Common myeloid progenitor, CD34-positive (primary cell): ENCODE measurements around the gene ASF1B.
"Not testable (repeated sequence)": the region's sequence is repeated elsewhere in the genome, so short reads cannot be mapped to it uniquely, and the experiment has no call there.

ENCODE experiments used
- CTCF ChIA-PET: fragments of 350-600 bp; sonication (Branson Sonifier 250); formaldehyde crosslinking; loops from one replicate; lab custom pipeline; 2021; ENCODE audit warnings: antibody characterized with exemption; lab: Charles Lee
- POLR2A ChIA-PET: fragments of 350-600 bp; sonication (Branson Sonifier 250); formaldehyde crosslinking; loops from one replicate; lab custom pipeline; 2021; ENCODE audit warnings: antibody characterized with exemption; lab: Charles Lee
- DNase-seq, 3 donors: peaks; one replicate each; pipeline versions ENCODE4 v3.0.0 to v3.0.0-alpha.2; 2013
- H3K27ac ChIP-seq, 2 experiments: 1 replicate in 1 of 2; 2 replicates in 1 of 2; pipeline ENCODE4 v1.7.0; 2013; ENCODE audit warnings: inconsistent platforms in 2 of 2, low read length in 2 of 2, mild to moderate bottlenecking in 2 of 2, low read depth in 1 of 2, moderate library complexity in 1 of 2; ENCODE audit not compliant: severe bottlenecking in 2 of 2, insufficient read depth in 1 of 2, poor library complexity in 1 of 2
- H3K27me3 ChIP-seq, 5 experiments: replicated peaks in 2 of 5; 1 replicate in 3 of 5; 2 replicates in 2 of 5; pipeline versions ENCODE4 v1.6.1 to v1.7.0; 2013; ENCODE audit warnings: low read length in 4 of 5, mild to moderate bottlenecking in 2 of 5, moderate library complexity in 2 of 5, inconsistent platforms in 1 of 5; ENCODE audit not compliant: insufficient read depth in 5 of 5, control insufficient read depth in 4 of 5
- H3K36me3 ChIP-seq, 4 experiments: 1 replicate in 2 of 4; 2 replicates in 2 of 4; pipeline versions ENCODE4 v1.6.1 to v1.7.0; 2013; ENCODE audit warnings: low read length in 3 of 4, control low read depth in 1 of 4, mild to moderate bottlenecking in 1 of 4; ENCODE audit not compliant: control insufficient read depth in 4 of 4, insufficient read depth in 4 of 4
- H3K4me1 ChIP-seq, 4 experiments: 1 replicate in 3 of 4; 2 replicates in 1 of 4; pipeline versions ENCODE4 v1.6.1 to v1.7.1; 2013; ENCODE audit warnings: low read length in 3 of 4, mild to moderate bottlenecking in 3 of 4, control low read depth in 1 of 4, inconsistent platforms in 1 of 4, moderate library complexity in 1 of 4; ENCODE audit not compliant: control insufficient read depth in 4 of 4, insufficient read depth in 4 of 4; ENCODE audit errors: control extremely low read depth in 1 of 4
- H3K4me3 ChIP-seq, 7 experiments: 1 replicate in 4 of 7; 2 replicates in 3 of 7; pipeline versions ENCODE4 v1.5.1 to v1.7.0; 2013; ENCODE audit warnings: mild to moderate bottlenecking in 7 of 7, low read length in 6 of 7, moderate library complexity in 6 of 7, inconsistent platforms in 2 of 7, low read depth in 2 of 7, control low read depth in 1 of 7; ENCODE audit not compliant: insufficient read depth in 4 of 7, control insufficient read depth in 1 of 7; ENCODE audit errors: extremely low read depth in 1 of 7
- H3K9me3 ChIP-seq, 5 experiments: 1 replicate in 4 of 5; 2 replicates in 1 of 5; pipeline versions ENCODE4 v1.6.1 to v1.7.1; 2013; ENCODE audit warnings: low read length in 4 of 5, mild to moderate bottlenecking in 2 of 5, inconsistent platforms in 1 of 5, low read depth in 1 of 5, moderate library complexity in 1 of 5; ENCODE audit not compliant: control insufficient read depth in 4 of 5, insufficient read depth in 2 of 5; ENCODE audit errors: control extremely low read depth in 1 of 5
- WGBS: methylation state at CpG from one replicate; pipeline ENCODE4 v1.1.5; 2013; ENCODE audit not compliant: insufficient coverage; 5-methylcytosine and 5-hydroxymethylcytosine counted together

The ASF1B gene

GRCh38 chr19:14147797-14148605 is 11.6 kb upstream of the ASF1B start:
- H3K9me3 ChIP-seq = no peaks in the 10 kb centered on the region
- H3K27me3 ChIP-seq = no peaks in the 10 kb centered on the region
- ChIA-PET CTCF (interaction anchor here (0.6 to 3.1 kb wide), 11 partner anchors 8 to 203 kb away, joined by 3 to 13 read pairs (median 3); partner anchors contain the start of gene ASF1B), POLR2A (interaction anchor here (0.6 to 0.8 kb wide), 2 partner anchors 11 to 52 kb away, joined by 3 read pairs; partner anchors contain the start of gene ASF1B)
- H3K36me3 ChIP-seq = peaks cover 4 to 20% (median 12%) of the 10 kb centered on the region in 4 experiments
- peaks cover 0 to 31% (median 28%) of the 10 kb centered on the region in 4 experiments for H3K4me1 ChIP-seq
- peak; percentile 49 to 69 (median 66) for DNase-seq
- WGBS = 38% methylated on average over 12 of the region's 20 CpGs
- peak overlapping the region in 1 of 7 experiments; percentile 52 for H3K4me3 ChIP-seq
- H3K27ac ChIP-seq = no peak overlapping the region

- Histone ChIP-seq H3K4me1 (peaks cover 0 to 41% (median 28%) of the 10 kb centered on the region in 4 experiments), H3K9me3 (no peaks in the 10 kb centered on the region), H3K36me3 (peaks cover 0 to 8% (median 5%) of the 10 kb centered on the region in 4 experiments), H3K27me3 (no peaks in the 10 kb centered on the region), H3K27ac (no peak overlapping the region), H3K4me3 (no peak overlapping the region)
- ChIA-PET CTCF (interaction anchor here (1.1 to 3.1 kb wide), 6 partner anchors 10 to 202 kb away, joined by 3 to 13 read pairs (median 9); partner anchors contain the start of gene ASF1B), POLR2A (interaction anchor here (0.7 kb wide), 1 partner anchor 262 kb away, joined by 5 read pairs; no protein-coding TSS in a partner anchor)
- 94% methylated on average over 7 of the region's 7 CpGs for WGBS
- no peak for DNase-seq
Measured at GRCh38 chr19:14146789-14147216, 10.4 kb upstream of the ASF1B start.

GRCh38 chr19:14146169-14146568 is 9.8 kb upstream of the ASF1B start:
- CTCF ChIA-PET = interaction anchor here (0.7 to 1.9 kb wide), 7 partner anchors 9 to 202 kb away, joined by 3 to 11 read pairs (median 3); partner anchors contain the start of gene ASF1B
- H3K27me3 ChIP-seq, H3K9me3 ChIP-seq, H3K36me3 ChIP-seq, DNase-seq, H3K27ac ChIP-seq, H3K4me3 ChIP-seq: not testable (repeated sequence)
- peaks cover 0 to 44% (median 28%) of the 10 kb centered on the region in 4 experiments for H3K4me1 ChIP-seq
- POLR2A ChIA-PET = interaction anchor here (0.7 kb wide), 1 partner anchor 262 kb away, joined by 5 read pairs; no protein-coding TSS in a partner anchor
- 90% methylated on average over 2 of the region's 10 CpGs for WGBS

GRCh38 chr19:14145381-14145780 is 9.0 kb upstream of the ASF1B start:
- CTCF ChIA-PET = interaction anchor here (0.7 to 1.9 kb wide), 11 partner anchors 8 to 264 kb away, joined by 3 to 11 read pairs (median 3); partner anchors contain the start of gene ASF1B

GRCh38 chr19:14142262-14143190 is 6.1 kb upstream of the ASF1B start:
- Histone ChIP-seq H3K27ac (no peak overlapping the region), H3K4me1 (peaks cover 0 to 37% (median 14%) of the 10 kb centered on the region in 4 experiments), H3K27me3 (no peaks in the 10 kb centered on the region), H3K4me3 (no peak overlapping the region), H3K36me3 (no peaks in the 10 kb centered on the region), H3K9me3 (no peaks in the 10 kb centered on the region)
- WGBS = 85% methylated on average over 11 of the region's 12 CpGs
- ChIA-PET CTCF (interaction anchor here (1.2 to 1.6 kb wide), 5 partner anchors 18 to 206 kb away, joined by 3 to 7 read pairs (median 4); no protein-coding TSS in a partner anchor), POLR2A (no interaction called here)
- DNase-seq = peak; percentile 64 to 89 (median 81)

More at GRCh38 chr19:14145381-14145780, 9.0 kb upstream of the ASF1B start:
- Histone ChIP-seq H3K27me3 (no peaks in the 10 kb centered on the region), H3K27ac (no peak overlapping the region), H3K36me3 (no peaks in the 10 kb centered on the region), H3K4me3 (no peak overlapping the region), H3K9me3 (no peaks in the 10 kb centered on the region), H3K4me1 (peaks cover 0 to 41% (median 26%) of the 10 kb centered on the region in 4 experiments)
- 92% methylated on average over 6 of the region's 6 CpGs for WGBS
- DNase-seq = no peak
- POLR2A ChIA-PET = no interaction called here

- ChIA-PET POLR2A (no interaction called here), CTCF (interaction anchor here (1.0 to 2.6 kb wide), 5 partner anchors 12 to 266 kb away, joined by 3 to 9 read pairs (median 5); no protein-coding TSS in a partner anchor)
- no peak overlapping the region for H3K27ac ChIP-seq
- 100% methylated on average over 4 of the region's 8 CpGs for WGBS
- peaks cover 0 to 40% (median 16%) of the 10 kb centered on the region in 4 experiments for H3K4me1 ChIP-seq
- H3K9me3 ChIP-seq = no peaks in the 10 kb centered on the region
- DNase-seq = no peak
- no peaks in the 10 kb centered on the region for H3K27me3 ChIP-seq
- H3K36me3 ChIP-seq = no peaks in the 10 kb centered on the region
- no peak overlapping the region for H3K4me3 ChIP-seq
Measured at GRCh38 chr19:14141041-14141440, 4.7 kb upstream of the ASF1B start.
